ENCODE results near the gene CAPS. TPM values are rescaled to one million over a fixed set of nuclear protein-coding genes. Genes with fewer than 3 reads are reported as not detected.

The CAPS gene
- 3.7 and 4.1 TPM in 2 replicates for total RNA-seq

DNA sequence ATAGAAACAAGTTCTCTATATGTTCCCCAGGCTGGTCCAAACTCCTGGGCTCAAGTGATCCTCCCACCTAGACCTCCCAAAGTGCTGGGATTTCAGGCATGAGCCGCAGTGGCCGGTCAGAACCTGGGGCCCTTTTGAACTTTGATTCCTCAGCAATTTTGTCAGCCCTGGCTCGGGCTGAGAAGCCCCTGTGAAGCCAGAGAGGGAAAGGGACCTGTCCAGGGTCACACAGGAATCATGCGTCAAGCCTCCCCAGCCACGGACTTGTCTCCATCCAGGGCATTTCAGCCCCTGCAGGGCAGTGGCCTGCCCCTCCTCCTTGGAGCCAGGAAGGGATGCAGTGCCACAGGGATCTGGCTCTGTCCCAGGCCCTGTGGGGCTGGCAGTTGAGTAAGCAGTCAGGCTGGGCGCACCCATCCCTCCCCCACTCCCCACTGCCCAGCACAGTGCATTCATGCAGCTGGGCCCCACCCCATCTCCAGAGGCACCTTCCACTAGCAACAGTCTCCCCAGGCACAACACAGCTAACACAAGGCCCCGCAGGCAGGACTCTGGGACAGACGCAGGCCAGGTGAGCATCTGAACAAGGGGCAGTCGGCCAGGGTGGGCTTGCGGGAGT lies at the start of gene CAPS:
Gene CAPS (plus strand): TSS at position 516 of the 619 bp plus-strand sequence. CDS start 153 bp downstream, outside the sequence.

DNA sequence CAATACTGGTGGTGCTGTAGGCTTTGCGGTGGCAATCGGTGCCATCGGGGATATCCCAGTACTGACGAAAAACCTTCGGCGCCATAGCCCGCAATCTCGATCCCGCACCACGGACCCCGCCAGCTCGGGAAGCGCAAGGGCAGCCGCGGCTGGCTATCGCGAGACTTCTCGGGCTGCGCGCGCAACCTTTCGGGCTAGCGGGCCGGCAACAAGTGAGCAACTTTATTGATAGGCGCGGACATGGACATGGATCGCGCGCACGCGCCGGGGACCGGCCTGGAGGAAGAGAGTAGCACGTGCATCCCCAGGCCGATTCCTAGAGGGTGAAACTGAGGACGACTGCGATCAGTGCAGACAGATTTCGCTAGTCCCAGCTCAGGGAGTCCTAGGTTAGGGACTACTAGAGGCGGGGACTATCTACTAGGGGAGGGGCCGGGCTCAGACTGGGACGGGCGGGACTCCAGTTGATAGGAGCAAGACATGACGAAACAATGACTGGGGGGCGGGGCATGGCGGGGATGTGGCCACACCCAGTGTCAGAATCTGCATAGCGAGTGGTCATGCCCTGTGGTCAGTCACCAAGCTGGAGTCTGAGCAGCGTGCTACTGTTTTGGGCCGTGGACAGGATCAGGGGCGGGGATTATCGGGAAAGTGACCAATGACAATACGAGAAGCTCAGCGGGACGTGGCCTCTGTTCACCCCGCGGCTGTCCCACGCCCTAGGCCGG lies 10.3 kb upstream of the CAPS start, which contains the start of gene NDUFA11:
Gene NDUFA11 (minus strand): TSS at position 167 of the 728 bp plus-strand sequence. CDS start 82 bp downstream, at position 85.

DNA sequence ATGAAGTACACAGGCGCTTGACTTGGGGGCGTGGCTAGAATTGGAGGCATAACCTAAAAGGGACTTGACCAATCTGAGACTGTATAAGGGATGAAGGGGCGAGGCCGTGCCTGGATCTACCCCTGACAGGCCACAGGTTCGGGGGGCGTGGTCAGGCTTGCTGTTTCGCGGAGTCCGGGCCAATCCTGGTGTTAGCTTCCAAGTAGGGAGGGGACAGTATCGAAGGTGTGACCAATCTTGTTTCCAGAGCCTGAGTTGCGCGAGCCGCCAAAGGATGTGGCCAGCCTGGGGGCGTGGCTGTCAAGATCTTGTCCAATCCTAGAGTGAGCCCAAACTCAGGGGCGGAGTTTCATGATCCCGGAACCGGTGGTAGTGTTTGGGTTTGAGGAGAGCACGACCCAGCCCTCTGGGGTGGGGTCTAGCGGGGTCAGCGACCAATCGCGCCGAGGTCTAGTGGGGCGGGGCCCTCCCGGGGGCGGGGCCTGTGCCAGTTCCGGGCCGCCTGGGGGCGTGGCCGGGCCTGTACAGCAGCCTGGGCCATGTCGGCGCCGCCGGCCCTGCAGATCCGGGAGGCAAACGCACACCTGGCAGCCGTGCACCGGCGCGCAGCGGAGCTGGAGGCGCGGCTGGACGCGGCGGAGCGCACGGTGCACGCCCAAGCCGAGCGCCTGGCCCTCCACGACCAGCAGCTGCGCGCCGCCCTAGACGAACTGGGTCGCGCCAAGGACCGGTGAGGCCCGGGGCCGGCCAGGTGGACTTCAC lies 9.5 kb upstream of the CAPS start, which contains the start of gene VMAC:
Gene VMAC (plus strand): TSS at position 521 of the 762 bp plus-strand sequence. CDS start 19 bp downstream, at position 540.

Other genes starting within 250 kb of the CAPS start
- gene MICOS13, start 233.7 kb upstream of the CAPS start, total RNA-seq: 23.5 and 33.7 TPM in 2 replicates
- 16.0 and 18.8 TPM in 2 replicates for gene HSD11B1L, start 233.2 kb upstream of the CAPS start, total RNA-seq
- gene RPL36, start 224.0 kb upstream of the CAPS start, total RNA-seq: 299 and 374 TPM in 2 replicates
- gene LONP1, start 194.1 kb upstream of the CAPS start, total RNA-seq: 124 and 181 TPM in 2 replicates
- not detected in 2 replicates for gene CATSPERD, start 193.6 kb upstream of the CAPS start, total RNA-seq
- 0.13 and 0.33 TPM in 2 replicates for gene PRR22, start 129.5 kb upstream of the CAPS start, total RNA-seq
- gene DUS3L, start 123.1 kb upstream of the CAPS start, total RNA-seq: 16.9 and 28.1 TPM in 2 replicates
- 0.07 TPM in 1 of 2 replicates, not detected in the other for gene NRTN, start 109.2 kb upstream of the CAPS start, total RNA-seq
- not detected in 2 replicates for gene FUT6, start 74.6 kb upstream of the CAPS start, total RNA-seq
- not detected in 2 replicates for gene FUT3, start 62.8 kb upstream of the CAPS start, total RNA-seq
- 0.07 TPM in 1 of 2 replicates, not detected in the other for gene FUT5, start 43.7 kb upstream of the CAPS start, total RNA-seq
- gene NDUFA11, start 10.5 kb upstream of the CAPS start, total RNA-seq: 116 and 128 TPM in 2 replicates
- gene VMAC, start 9.4 kb upstream of the CAPS start, total RNA-seq: 5.0 and 5.9 TPM in 2 replicates
- gene RANBP3, start 63.9 kb downstream of the CAPS start, total RNA-seq: 33.5 and 38.0 TPM in 2 replicates
- gene RFX2, start 196.2 kb downstream of the CAPS start, total RNA-seq: 9.1 and 14.5 TPM in 2 replicates
- not detected in 2 replicates for gene ACSBG2, start 221.4 kb downstream of the CAPS start, total RNA-seq